ENCODE results near the gene SLC11A2.

SLC11A2 gene

DNA sequence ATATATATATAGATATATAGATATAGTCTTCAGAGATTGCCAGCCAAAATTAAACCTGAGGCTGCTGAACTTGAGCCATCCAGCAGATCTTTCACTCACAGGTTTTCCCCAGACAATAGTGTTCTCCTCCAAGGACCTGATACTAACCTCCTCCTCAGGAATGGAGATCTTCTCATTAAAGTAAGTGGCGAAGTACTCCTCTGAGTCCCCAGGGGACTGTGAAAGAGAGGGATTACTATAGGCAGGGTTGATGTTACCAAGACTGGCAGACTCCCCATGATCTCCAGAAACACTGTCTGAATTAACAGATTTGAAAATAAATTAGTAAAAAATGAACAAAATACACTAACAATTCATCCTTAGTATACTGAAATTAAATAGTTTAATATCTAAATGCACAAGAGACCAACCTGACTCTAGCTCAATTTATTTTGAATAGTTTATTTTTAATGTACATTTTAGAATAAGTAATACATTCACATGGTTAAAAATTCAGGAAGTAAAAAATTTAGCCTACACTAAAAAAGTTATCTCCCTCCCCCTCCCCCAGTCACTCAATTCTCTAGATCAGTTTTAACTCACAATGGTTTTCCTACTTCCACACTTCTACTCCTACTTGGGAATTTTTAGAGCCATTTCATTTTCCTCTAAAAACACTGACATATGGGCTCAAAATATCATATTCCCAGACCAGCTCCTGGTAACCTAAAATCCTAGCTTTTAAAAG, 17.7 kb downstream of the SLC11A2 start:
- peaks cover 3% of the 10 kb centered on the region for H3K4me1 ChIP-seq
- H3K36me3 ChIP-seq = peaks cover 30% of the 10 kb centered on the region
- no peaks in the 10 kb centered on the region for H3K27me3 ChIP-seq
- DNase-seq = no peak
- no peaks in the 10 kb centered on the region for H3K9me3 ChIP-seq
- TF ChIP-seq, protein P1, sequence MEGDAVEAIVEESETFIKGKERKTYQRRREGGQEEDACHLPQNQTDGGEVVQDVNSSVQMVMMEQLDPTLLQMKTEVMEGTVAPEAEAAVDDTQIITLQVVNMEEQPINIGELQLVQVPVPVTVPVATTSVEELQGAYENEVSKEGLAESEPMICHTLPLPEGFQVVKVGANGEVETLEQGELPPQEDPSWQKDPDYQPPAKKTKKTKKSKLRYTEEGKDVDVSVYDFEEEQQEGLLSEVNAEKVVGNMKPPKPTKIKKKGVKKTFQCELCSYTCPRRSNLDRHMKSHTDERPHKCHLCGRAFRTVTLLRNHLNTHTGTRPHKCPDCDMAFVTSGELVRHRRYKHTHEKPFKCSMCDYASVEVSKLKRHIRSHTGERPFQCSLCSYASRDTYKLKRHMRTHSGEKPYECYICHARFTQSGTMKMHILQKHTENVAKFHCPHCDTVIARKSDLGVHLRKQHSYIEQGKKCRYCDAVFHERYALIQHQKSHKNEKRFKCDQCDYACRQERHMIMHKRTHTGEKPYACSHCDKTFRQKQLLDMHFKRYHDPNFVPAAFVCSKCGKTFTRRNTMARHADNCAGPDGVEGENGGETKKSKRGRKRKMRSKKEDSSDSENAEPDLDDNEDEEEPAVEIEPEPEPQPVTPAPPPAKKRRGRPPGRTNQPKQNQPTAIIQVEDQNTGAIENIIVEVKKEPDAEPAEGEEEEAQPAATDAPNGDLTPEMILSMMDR (IDR thresholded peaks at IDR 0.05; ENCODE audit: low read depth, low read length) = no peak
- no peak overlapping the region for H3K4me3 ChIP-seq (ENCODE audit: low read depth, low read length)

DNA sequence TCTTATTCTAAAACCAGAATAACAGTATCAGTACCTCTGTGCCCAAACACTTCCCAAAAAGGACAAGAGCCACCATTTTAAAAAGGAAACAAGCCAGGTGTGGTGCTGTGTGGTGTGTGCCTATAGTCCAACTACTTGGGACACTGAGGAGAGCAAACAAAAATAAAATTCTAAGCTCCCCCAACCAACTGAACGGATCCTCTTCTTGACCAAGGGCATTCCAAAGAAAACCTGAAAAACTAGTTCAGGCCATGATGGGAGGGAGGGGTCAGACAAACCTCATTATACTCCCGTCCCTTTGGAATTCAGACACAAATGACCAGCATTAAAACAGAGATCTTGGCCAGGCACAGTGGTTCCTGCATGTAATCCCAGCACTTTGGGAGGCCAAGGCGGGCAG, 20.5 kb downstream of the SLC11A2 start:
- DNase-seq = no peak
- Histone ChIP-seq H3K36me3 (peaks cover 41% of the 10 kb centered on the region), H3K4me1 (peaks cover 2% of the 10 kb centered on the region), H3K9me3 (no peaks in the 10 kb centered on the region), H3K27me3 (no peaks in the 10 kb centered on the region), H3K4me3 (ENCODE audit: low read depth, low read length) (no peak overlapping the region)
- TF ChIP-seq, protein P1 (IDR thresholded peaks at IDR 0.05; ENCODE audit: low read depth, low read length) = no peak

DNA sequence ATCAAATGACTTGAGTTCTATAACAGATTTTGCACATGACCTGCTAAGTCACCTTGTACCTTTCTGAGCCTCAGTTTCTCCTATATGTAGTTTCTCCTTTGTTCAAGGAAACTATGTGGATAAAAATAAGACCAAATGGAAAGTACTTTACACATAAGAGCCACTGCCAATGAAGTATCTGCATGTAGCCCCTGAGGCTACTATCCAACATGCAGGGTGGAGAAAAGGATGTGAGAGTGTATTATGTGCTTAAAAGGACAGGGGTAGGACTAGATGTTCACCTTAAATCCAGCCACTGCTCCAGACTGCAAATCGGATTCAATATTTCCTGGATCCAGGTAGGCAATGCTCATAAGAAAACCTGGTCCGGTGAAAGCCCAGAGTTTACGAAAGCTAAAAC, 21.2 kb downstream of the SLC11A2 start:
- Histone ChIP-seq H3K4me3 (ENCODE audit: low read depth, low read length) (no peak overlapping the region), H3K36me3 (peaks cover 45% of the 10 kb centered on the region), H3K27me3 (no peaks in the 10 kb centered on the region), H3K9me3 (no peaks in the 10 kb centered on the region), H3K4me1 (no peaks in the 10 kb centered on the region)
- TF ChIP-seq, protein P1 (IDR thresholded peaks at IDR 0.05; ENCODE audit: low read depth, low read length) = no peak
- no peak for DNase-seq

DNA sequence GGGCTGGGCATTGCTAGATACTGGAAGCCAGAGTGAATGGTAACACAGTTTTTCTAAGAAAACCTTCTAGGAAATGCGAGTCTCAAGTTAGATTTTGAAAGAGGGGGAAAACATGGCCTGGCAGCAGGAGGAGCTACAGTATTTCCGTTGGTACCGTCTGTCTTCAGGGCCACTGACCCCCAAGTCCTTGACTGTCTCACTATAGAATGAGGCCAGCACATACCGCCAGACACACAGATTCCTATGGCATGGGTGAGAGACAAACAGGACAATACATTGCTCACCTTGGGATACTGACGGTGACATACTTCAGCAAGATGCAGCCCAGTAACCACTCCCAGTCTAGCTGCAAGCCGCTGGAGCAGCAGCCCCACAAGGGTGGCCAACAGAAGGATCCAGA, 21.7 kb downstream of the SLC11A2 start:
- Histone ChIP-seq H3K4me1 (no peaks in the 10 kb centered on the region), H3K36me3 (peaks cover 47% of the 10 kb centered on the region), H3K4me3 (ENCODE audit: low read depth, low read length) (no peak overlapping the region), H3K9me3 (no peaks in the 10 kb centered on the region), H3K27me3 (no peaks in the 10 kb centered on the region)
- TF ChIP-seq, protein P1 (IDR thresholded peaks at IDR 0.05; ENCODE audit: low read depth, low read length) = no peak
- DNase-seq = no peak

DNA sequence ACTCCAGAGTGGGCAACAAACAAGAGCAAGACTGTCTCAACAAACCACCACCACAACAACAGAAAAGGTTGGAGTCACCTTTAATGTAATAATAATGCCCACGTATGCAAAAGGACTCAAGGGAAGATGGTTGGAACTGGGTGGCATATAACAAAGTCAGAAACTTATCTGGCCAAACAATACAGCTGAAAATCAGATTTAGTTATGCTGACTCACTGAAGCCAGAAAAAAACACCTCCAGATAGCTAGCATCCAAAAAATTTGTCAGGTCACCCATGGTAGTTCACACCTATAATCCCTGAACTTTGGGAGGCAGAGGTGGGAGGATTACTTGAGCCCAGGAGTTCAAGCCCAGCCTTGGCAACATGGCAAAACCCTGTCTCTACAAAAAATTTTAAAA, 24.4 kb downstream of the SLC11A2 start:
- peaks cover 40% of the 10 kb centered on the region for H3K36me3 ChIP-seq
- no peaks in the 10 kb centered on the region for H3K4me1 ChIP-seq
- no peak overlapping the region for H3K4me3 ChIP-seq (ENCODE audit: low read depth, low read length)
- no peak for DNase-seq
- H3K27me3 ChIP-seq = no peaks in the 10 kb centered on the region
- no peaks in the 10 kb centered on the region for H3K9me3 ChIP-seq
- TF ChIP-seq, protein P1 (IDR thresholded peaks at IDR 0.05; ENCODE audit: low read depth, low read length) = no peak

DNA sequence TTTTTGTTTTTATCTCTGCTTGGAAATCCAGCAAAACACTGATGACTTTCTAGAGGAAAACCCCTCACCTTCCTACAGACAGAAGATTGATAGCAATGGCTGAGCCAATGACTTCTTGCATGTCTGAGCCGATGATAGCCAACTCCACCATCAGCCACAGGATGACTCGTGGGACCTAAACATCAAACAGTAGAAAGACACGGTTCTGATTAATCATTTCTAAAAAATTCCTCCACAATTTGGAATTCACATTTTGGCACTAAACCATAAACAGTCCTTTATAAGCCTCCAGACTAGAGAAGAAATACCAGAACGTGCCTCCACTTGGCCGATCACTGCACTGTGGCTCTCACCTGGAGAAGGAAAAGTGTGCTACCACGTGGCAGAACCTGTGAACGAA, 25.9 kb downstream of the SLC11A2 start:
- DNase-seq = no peak
- Histone ChIP-seq H3K36me3 (peaks cover 45% of the 10 kb centered on the region), H3K4me3 (ENCODE audit: low read depth, low read length) (no peak overlapping the region), H3K9me3 (no peaks in the 10 kb centered on the region), H3K4me1 (no peaks in the 10 kb centered on the region), H3K27me3 (no peaks in the 10 kb centered on the region)
- TF ChIP-seq, protein P1 (IDR thresholded peaks at IDR 0.05; ENCODE audit: low read depth, low read length) = no peak

Measured in BE2C (cell line).